ENCODE results near the gene EDNRA.

The EDNRA gene

DNA sequence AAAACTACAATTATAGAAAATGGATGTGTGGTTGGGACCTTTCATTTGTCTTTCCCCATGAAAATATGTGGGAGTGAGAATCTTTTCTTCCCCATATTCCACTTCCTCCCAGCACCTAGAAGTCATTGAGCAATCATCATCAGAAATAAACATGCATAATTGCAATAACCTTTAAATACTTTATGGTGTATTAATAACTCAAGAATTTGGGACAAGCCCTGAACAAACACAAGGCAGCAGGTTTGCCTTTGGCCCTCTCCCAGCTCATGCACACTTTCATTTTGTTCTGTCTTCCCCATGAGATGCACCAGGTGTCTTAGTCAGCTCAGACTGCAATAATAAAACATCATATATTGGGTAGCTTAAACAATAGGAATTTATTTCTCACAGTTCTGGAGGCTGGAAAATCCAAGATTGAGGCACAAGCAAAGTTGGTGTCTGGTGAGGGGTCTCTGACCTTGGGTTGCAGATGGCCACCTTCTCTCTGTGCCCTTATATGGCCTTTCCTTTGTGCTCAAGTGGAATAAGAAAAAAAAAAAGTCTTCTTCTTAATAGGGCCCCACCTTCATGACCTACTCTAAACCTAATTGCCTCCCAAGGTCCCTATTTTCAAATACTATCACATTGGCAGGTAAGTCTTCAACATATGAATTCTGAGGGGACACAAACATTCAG, 101.6 kb downstream of the EDNRA start:
- POLR2A ChIA-PET = no interaction called here
- no peak for DNase-seq (ENCODE audit: extremely low spot score)
- CTCF ChIA-PET = interaction anchor here (0.8 to 5.0 kb wide), 8 partner anchors 15 to 284 kb away, joined by 3 to 21 read pairs (median 4); no protein-coding TSS in a partner anchor

DNA sequence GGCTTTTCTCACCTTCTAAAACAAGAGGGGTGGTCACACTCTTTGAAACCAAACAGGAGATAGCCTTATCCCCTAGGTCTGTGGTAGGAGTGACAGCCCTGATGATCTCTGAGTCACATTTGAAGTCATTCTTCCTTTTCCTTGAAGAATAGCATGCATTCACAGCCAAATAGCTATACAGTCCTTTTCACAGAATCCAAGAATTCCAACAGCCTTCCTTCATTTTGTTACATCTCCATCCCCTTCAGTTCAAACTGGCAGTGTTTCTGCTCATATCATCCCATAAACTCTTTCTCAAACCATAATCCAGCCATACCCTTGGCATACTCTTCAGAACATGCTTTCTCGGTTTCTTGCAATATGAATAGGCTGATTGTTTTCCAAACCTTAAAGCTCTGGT, 103.0 kb downstream of the EDNRA start:
- ChIA-PET POLR2A (interaction anchor here (0.5 kb wide), 1 partner anchor 422 kb away, joined by 5 read pairs; no protein-coding TSS in a partner anchor), CTCF (interaction anchor here (1.0 to 5.0 kb wide), 4 partner anchors 13 to 283 kb away, joined by 3 to 21 read pairs (median 4); no protein-coding TSS in a partner anchor)
- TF ChIP-seq CTCF (IDR thresholded peaks at IDR 0.05; ENCODE audit: control extremely low read depth, extremely low read depth, low read depth, missing control alignments) = no peak
- no peak for DNase-seq (ENCODE audit: extremely low spot score)

More for the DNA sequence above, 101.6 kb downstream of the EDNRA start:
- no peak for TF ChIP-seq CTCF (IDR thresholded peaks at IDR 0.05; ENCODE audit: control extremely low read depth, extremely low read depth, low read depth, missing control alignments)

DNA sequence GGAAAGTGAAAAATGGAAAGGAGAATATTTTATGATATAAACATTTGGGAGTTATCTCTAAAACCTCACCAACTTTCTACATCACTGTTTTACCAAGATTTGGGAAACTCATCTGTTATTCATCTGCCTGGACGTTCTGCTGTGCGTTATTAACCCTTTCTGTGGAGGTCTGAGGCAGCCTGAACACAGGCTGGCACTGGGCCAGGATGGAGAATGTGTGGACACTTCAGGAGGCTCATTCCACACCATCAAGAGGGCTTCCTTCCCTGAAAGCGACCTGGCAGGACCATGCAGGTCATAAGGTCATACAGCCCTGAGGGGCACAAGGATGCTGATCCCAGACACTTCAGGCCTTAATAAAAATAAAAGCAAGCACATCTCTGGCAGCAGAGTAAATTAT, 105.1 kb downstream of the EDNRA start:
- ChIA-PET CTCF (interaction anchor here (1.3 to 5.8 kb wide), 4 partner anchors 37 to 425 kb away, joined by 6 to 91 read pairs (median 10); no protein-coding TSS in a partner anchor), POLR2A (interaction anchor here (1.0 kb wide), 1 partner anchor 32 kb away, joined by 3 read pairs; no protein-coding TSS in a partner anchor)
- no peak for DNase-seq (ENCODE audit: extremely low spot score)
- TF ChIP-seq CTCF (IDR thresholded peaks at IDR 0.05; ENCODE audit: control extremely low read depth, extremely low read depth, low read depth, missing control alignments) = no peak

DNA sequence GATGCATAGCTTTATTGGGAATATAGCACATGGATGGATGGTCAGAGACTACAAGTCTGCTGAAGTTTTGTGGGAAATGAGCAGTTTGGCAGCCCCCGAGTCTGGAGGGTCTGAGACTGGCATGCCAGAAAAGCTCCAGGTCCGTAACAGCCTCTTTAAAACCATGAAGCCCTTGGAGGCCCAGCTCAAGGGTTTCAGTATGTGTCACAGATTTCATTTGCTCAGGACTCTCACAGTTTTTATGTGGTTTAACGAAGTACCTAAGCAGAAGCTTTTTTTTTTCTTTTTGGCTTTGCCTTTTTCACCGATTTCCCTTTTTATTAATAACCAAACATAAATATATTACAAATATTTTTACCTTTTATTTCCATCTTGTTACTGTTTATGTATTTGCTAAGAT, 105.7 kb downstream of the EDNRA start:
- TF ChIP-seq CTCF (IDR thresholded peaks at IDR 0.05; ENCODE audit: control extremely low read depth, extremely low read depth, low read depth, missing control alignments) = no peak
- CTCF ChIA-PET = interaction anchor here (1.3 to 5.8 kb wide), 4 partner anchors 38 to 426 kb away, joined by 6 to 91 read pairs (median 10); no protein-coding TSS in a partner anchor
- POLR2A ChIA-PET = interaction anchor here (1.0 kb wide), 1 partner anchor 31 kb away, joined by 3 read pairs; no protein-coding TSS in a partner anchor
- DNase-seq (ENCODE audit: extremely low spot score) = peak; percentile 20

DNA sequence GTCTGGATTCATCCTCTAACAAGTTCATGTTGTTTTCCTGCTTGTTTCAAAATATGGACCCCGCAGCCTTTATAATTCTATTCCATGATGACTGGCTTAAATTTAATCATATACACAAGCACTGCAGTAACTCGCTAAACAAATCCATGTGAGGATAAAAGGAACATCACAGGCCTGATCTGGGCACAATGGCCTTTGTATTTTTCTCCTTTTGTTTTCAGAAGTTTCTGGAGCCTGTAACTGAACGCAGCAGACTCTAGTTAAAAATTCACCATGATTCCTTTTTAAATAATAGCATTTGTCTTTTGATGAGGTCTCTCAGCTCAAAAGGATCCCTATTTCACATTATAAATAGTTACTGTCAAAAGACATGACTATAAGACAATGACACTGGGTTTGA, 106.1 kb downstream of the EDNRA start:
- TF ChIP-seq CTCF (IDR thresholded peaks at IDR 0.05; ENCODE audit: control extremely low read depth, extremely low read depth, low read depth, missing control alignments) = no peak
- DNase-seq (ENCODE audit: extremely low spot score) = no peak
- CTCF ChIA-PET = interaction anchor here (1.3 to 5.8 kb wide), 6 partner anchors 9 to 426 kb away, joined by 4 to 91 read pairs (median 10); no protein-coding TSS in a partner anchor
- POLR2A ChIA-PET = interaction anchor here (1.0 kb wide), 1 partner anchor 31 kb away, joined by 3 read pairs; no protein-coding TSS in a partner anchor

DNA sequence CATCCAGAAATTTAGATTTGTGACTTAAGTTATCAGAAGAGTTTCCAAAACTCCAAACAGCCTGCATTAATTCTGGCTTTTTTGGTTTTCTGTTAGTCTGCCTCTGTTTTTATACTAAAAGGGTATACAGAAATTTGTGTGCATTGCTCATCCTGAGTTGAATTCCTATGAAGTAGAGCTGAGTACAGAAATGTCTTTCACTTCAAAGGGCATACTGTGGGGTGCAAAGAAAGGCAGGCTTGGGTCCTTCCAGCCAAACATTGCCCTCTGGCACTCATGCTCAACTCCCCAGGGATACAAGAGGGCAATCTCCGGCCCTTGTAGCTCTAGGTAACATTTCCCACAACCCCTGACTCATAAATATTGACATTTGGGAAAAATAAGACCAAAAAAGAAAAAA, 108.7 kb downstream of the EDNRA start:
- no peak for TF ChIP-seq CTCF (IDR thresholded peaks at IDR 0.05; ENCODE audit: control extremely low read depth, extremely low read depth, low read depth, missing control alignments)
- ChIA-PET CTCF (interaction anchor here (0.7 to 5.8 kb wide), 38 partner anchors 8 to 570 kb away, joined by 3 to 91 read pairs (median 4); partner anchors contain the start of gene TMEM184C), POLR2A (no interaction called here)
- DNase-seq (ENCODE audit: extremely low spot score) = no peak

All from GM10248 (cell line).